HL-60/S4 treated with phorbol 12-myristate 13-acetate at 8.2 ng/mL for 4 days and 3 days (cell line): ENCODE data around the gene POTEF.
"Not testable (repeated sequence)": the region's sequence is repeated elsewhere in the genome, so short reads cannot be mapped to it uniquely, and the experiment has no call there.

ENCODE experiments used
- in situ Hi-C: fragments of 300-500 bp; cut with MboI; formaldehyde crosslinking; loops from 2 replicates; pipeline ENCODE4 v1.15.0; 2022; ENCODE audit warnings: low sequenced_read_pairs

POTEF gene

GRCh38 chr2:130135692-130136541 is 6.9 kb upstream of the POTEF start:
- in situ Hi-C loops, result no loop called here

GRCh38 chr2:130128464-130128863 is 558 bp downstream of the POTEF start:
- in situ Hi-C loops, result not testable (repeated sequence)

DNA sequence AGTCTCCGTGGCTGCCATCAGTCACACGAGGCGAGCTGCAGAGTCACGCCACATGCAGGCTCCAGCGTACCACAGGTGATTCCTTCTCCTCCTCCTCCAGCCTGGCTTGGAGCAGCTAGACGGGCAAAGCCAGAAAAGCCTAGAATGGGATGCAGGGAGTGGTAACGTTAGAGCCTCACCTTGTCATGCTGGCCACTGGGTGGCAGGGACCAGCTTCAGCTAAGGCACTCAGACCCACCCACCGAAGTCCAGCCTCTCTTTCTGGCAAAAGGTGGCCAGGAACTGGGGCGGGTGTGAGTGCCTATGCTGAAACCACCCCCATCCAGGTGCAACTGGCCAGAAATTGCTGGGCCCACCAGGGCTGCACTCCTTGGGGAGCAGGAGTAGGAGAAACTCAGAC is 1.3 kb downstream of the POTEF start:
- in situ Hi-C loops, result not testable (repeated sequence)

GRCh38 chr2:130120924-130121323 is 8.1 kb downstream of the POTEF start:
- in situ Hi-C loops, result not testable (repeated sequence)

GRCh38 chr2:130102597-130103363 is 26.2 kb downstream of the POTEF start:
- in situ Hi-C loops, result not testable (repeated sequence)

GRCh38 chr2:130062645-130063044 is 66.4 kb downstream of the POTEF start:
- in situ Hi-C loops, result not testable (repeated sequence)

DNA sequence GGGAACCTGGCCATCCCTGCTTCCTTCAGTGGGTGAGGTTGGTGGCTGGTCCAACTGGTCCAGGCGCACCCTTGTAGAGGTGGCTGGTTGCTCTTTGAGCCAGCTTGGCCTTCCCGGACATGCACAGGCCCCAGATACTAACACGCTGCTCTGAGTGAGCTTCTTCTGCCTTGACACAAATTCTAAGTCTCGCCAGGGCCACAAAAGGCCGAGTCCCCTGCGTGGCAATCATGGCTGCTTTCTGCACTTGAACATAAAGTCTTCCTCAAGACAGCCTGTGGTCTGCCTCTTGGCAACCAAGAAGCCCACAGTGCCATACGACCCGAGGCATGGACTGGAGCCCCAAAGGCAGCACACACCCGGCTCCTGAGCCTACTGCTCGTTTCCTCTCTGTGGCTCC is 69.0 kb downstream of the POTEF start:
- in situ Hi-C loops, result not testable (repeated sequence)

- in situ Hi-C loops, result not testable (repeated sequence)
Observed at GRCh38 chr2:130056336-130056735, 72.7 kb downstream of the POTEF start.

GRCh38 chr2:130053217-130053911 is 75.7 kb downstream of the POTEF start:
- in situ Hi-C loops, result not testable (repeated sequence)

DNA sequence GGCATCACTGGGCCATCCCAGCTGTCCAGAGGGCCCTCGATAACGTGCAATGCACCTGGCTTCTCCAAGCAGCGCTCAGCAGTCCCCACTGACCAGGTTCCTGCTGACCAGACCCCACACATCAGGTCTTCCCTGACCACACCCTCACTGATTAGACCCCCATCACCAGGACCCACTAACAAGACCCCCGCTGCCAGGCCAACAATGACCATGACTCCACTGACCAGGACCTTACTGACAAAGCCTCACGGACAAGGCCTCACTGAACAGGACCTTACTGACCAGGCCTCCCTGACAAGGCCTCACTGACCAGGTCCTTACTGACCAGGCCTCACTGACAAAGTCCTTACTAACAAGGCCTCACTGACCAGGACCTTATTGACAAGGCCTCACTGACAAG is 76.6 kb downstream of the POTEF start:
- in situ Hi-C loops, result not testable (repeated sequence)

GRCh38 chr2:130048422-130048821 is 80.6 kb downstream of the POTEF start:
- in situ Hi-C loops, result not testable (repeated sequence)

DNA sequence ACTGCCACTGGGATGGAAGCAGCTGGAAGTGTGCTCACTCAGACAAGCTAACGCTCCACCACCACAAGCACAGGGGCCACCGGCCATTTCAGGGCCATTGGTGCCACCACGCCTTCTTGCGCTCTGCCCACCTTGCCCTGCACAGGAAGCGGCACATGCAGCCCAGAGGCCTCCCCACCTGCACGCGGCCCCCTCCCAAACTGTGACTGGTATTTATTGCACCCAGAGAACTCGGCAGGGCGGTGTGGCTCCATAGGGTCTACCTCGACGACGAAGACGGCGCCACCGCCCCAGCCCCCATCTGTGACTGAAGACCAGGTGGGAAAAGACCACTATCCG is 90.8 kb downstream of the POTEF start:
- in situ Hi-C loops, result not testable (repeated sequence)

DNA sequence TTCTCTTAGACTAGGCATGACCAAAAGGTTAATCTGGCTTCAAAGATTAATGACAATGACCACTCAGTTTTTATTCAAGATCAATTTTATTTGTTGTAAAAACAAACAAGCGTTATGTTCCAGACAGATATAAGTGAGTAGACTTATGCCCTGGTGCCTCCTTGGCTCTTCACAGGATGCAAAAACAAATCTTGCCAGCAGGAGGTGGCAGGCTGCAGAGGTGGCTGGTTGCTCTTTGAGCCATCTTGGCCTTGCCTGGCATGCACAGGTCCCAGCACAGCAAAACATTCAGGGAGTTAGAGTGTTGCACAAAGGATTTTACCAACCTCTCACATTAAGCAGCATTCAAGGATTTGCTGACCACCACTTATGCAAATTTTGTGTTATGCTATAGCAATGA is 103.1 kb downstream of the POTEF start:
- in situ Hi-C loops, result not testable (repeated sequence)
